ENCODE measurements around the gene CTAG1B. TPM values are rescaled to one million over a fixed set of nuclear protein-coding genes. Genes with fewer than 3 reads are reported as not detected.
"Not testable (repeated sequence)": the region's sequence is repeated elsewhere in the genome, so short reads cannot be mapped to it uniquely, and the experiment has no call there.

Gene CTAG1B
- total RNA-seq, 1 experiment from 2014 or later: not detected

- DNase-seq (ENCODE audit: low spot score): not testable (repeated sequence)
These were observed 9.9 kb upstream of the CTAG1B start for GRCh38 chrX:154628960-154629359.

DNA sequence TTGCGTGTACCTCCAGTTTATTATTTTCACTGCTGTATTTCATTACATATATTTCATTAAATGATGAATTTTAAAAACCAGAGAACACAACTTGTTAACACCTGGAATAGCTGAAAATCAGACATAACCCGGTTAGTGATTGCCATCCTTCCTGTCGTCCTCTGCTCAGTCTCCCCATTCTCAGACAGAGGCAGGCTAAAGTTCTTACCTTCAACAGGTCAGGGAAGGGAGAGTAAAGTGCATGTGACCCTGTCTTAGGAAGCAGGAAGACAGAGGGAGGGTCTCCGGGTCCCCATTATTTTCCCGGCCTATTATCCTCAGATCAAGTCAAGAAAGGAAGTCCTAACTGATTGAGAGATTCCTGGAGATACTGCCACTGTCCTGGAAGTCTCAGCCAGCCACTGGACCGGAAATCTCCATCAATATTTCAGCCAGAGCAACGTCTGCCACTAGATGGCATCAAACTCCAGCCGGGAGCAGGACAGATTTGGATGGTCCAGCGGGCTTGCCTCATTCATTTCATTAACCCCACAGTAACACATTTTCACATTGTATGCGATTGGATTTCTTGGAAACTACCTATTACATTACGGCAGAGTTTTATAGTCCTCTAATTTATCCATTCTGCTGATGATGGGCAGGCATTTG is 1.8 kb upstream of the CTAG1B start:
- not testable (repeated sequence) for DNase-seq (ENCODE audit: low spot score)

DNA sequence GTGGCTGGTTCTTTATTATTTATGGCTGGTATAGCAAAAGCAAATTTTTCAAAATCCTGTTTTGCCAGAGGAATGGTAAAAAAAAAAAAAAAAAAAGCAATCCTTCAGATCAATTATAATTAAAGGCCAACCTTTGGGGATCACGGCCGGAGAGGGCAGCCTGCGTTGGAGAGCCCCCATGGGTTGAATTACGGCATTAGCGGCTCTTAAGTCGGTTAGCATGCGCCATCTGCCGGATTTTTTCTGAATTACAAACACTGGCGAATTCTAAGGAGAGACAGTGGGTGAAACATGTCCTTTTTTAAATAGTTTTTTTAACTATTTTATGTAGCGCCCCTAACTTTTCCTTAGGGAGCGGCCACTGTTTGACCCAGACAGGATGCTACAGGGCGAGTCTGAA is 5.5 kb downstream of the CTAG1B start:
- not testable (repeated sequence) for DNase-seq (ENCODE audit: low spot score)

DNA sequence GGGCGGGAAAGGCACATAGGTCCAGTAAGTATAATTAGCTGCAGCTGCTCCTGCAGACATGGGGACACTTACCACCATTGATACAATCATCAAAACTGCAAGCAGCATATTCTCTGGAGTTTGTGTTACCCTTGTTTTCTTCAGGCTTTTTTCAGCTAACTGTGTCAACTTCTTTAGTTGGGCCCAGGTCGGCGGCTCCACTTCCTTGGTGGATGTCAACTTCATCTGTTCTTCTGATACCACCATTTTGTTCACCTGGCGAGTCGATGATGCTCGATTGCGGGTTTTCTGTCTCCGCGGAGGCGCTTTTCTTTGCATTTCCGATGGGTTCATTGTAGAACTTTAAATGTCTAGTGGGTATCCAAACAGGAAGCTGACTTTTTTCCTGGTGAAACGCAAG is 7.9 kb downstream of the CTAG1B start:
- peak; percentile 0 for DNase-seq (ENCODE audit: low spot score)

- DNase-seq (ENCODE audit: low spot score): not testable (repeated sequence)
These were observed 10.3 kb downstream of the CTAG1B start for GRCh38 chrX:154608823-154609222.

DNA sequence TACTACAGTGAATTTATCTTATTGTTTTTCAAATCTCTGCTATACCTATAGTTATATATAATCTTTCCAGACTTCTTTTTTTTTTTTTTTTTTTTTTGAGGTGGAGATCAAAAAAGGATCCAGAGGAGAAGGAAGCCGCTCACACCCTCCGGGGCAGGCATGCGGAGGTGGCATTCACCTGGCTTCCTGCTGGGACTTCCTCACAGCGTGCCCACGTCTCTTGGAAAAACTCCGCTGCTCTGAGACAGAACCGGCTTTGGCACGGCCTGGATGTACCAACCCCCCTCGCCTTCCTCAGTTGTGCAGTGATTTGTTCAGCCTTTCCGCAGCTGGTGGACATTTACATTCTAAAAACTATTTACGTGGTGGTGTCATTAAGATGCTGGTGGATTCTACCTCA is 11.1 kb downstream of the CTAG1B start:
- DNase-seq (ENCODE audit: low spot score): peak; percentile 0

- peak; percentile 0 for DNase-seq (ENCODE audit: low spot score)
These were observed 11.7 kb downstream of the CTAG1B start for GRCh38 chrX:154607370-154607769.

DNA sequence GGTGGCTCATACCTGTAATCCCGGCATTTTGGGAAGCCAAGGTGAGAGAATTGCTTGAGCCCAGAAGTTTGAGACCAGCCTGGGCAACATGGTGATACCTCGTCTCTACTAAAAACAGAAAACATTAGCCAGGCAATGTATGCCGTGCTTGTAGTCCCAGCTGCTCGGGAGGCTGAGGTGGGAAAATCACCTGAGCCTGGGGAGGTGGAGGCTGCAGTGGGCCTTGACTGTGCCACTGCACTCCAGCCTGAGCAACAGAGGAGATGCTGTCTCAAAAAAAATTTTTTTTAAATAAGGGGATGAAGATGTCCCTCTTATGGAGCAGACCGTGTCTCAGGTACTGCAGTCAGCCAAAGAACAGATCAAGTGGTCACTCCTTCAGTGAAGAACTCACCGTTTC is 13.5 kb downstream of the CTAG1B start:
- DNase-seq (ENCODE audit: low spot score): peak; percentile 0

GRCh38 chrX:154603438-154604430 is 15.3 kb downstream of the CTAG1B start:
- DNase-seq (ENCODE audit: low spot score): no peak

- peak; percentile 0 for DNase-seq (ENCODE audit: low spot score)
These were observed 16.2 kb downstream of the CTAG1B start for GRCh38 chrX:154602766-154603437.

DNA sequence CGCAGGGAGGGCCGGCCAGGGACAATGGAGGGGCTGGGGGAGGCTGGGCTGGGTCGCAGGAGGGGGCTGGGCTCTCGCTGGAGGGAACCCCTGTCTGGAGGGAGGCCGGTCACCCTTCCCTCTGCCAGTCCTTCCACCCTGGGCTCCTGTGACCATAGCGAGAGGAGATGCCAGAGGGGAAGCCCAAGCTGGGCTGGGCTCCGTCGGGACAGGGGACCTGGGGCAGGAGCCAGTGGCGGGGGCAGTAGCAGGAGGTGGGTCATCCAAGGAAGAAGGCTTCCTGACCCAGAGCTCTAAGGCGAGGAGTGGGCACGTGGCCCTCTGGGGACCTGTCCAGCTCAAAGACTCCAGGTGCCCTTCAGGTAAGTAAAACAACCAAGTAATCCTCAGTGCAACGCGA is 16.9 kb downstream of the CTAG1B start:
- peak; percentile 0 for DNase-seq (ENCODE audit: low spot score)

DNA sequence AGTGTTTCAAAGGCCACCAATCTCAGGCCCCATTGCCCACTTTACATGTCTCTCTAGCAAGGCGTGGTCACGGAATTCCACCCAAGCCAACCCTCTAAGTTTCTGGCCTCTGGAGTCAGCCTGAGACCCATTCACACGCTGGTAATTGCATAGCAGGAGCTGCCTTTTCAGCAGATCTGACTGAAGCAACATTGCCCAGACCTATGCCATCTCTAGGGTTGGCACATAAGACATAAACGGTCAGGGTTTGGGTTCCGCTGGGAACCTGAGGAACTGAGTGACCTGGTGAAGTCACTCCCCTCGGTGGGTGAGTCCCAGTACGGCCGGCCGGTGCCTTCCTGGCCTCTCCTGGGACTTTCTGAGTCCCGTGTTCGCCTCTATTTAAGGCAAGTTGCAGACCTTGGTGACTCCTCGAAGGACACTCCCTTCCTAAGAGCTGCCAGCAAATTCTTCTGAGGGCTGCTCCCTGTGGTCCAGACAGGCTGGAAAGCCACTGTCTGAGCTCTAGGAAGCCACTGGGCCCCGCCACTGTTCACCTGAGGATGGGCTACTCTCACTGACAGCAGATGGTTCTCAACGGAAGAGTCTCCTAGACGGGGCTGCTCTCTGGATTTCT is 18.2 kb downstream of the CTAG1B start:
- DNase-seq (ENCODE audit: low spot score): no peak

- peak; percentile 0 for DNase-seq (ENCODE audit: low spot score)
These were observed 19.6 kb downstream of the CTAG1B start for GRCh38 chrX:154599531-154599930.

- DNase-seq (ENCODE audit: low spot score): peak; percentile 0
These were observed 20.4 kb downstream of the CTAG1B start for GRCh38 chrX:154598656-154599055.

DNA sequence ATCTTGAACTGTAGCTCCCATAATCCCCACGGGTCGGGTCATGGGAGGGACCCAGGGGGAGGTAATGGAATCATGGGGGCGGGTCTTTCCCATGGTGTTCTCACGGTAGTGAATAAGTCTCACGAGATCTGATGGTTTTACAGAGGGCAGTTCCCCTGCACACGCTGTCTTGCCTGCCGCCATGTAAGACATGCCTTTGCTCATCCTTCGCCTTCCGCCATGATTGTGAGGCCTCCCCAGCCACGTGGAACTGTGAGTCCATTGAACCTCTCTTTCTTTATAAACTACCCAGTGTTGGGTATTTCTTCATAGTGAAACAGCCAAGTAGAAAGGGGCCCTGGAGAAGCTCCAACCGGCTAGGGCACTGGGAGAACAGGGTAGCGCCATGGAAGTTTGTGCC is 21.9 kb downstream of the CTAG1B start:
- no peak for DNase-seq (ENCODE audit: low spot score)

DNA sequence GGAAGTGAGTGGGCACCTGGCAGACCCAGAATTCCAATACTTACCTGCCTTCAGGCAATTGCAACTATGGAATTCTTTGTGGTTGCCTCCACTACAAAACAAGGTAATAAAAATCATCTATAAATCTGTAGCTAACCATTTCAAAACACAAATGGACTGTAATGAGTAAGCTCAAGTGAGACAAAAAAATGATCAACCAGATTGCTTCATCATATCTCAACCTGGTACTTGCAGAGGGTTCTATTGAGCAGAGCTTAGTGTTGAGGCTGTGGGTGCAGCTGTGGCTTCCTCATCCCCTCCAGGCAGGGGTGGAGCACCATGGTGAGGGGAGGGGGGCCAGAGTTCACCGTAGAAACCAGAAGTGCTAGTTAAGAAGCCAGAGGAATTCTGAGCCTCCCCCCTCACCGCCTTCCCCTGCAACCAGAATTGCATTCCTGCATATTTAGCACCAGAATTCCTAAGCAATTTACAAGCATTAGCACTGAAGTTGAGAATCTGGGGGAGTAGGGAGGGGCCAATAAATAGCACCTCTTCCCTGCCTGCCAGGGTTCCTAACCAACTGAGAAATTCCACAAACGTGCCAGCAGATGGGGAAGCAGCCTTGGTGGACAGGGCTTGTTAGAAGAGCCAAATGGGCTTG is 22.7 kb downstream of the CTAG1B start:
- DNase-seq (ENCODE audit: low spot score): no peak

DNA sequence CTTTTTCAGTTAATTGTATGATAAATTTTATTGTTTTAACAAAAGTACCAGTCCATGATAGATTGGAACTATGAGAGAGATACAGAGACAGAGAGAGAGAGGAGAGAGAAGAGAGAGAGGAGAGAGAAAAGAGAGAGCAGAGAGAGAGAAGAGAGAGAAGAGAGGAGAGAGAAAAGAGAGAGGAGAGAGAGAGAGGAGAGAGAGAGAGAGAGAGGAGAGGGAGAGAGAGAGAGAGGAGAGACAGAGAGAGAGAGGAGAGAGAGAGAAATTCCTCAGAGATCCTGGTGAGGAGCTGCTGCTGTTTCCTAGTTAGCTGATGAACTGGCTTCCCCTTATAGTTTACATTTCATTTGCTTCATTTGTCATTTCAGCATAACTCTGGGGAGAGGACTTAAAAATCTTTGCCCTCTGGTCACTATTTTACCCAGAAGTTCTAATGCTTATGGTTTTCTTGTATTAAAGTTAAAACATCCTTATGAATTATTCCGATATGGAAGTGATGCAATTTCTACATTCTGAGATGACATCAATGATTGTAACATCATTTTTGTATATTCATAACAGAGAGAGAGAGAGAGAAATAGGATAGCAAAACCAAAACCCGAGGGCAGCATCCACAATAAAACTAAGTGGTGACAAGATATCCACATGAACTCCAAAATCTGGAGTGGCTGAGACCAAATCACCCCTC is 23.4 kb downstream of the CTAG1B start:
- DNase-seq (ENCODE audit: low spot score): no peak

DNA sequence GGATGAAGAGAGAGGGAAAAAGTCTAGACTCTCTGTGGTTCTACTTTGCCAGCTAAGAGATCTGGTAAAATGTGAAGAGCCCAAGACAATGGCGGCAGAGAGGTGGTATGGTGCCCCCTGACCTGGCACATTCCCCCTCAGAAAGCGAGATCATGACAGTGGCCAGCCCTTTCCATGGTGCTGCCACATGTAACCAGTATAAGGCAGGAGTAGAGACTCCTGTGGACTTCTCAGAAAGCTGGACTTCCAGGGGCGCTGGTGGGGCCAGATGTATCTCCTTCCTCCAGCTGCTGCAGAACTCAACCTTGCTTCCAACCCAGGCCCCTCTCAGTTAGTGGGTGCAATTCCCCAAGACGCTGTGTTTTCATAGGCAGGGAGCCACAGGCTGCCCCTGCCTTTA is 24.6 kb downstream of the CTAG1B start:
- peak; percentile 0 for DNase-seq (ENCODE audit: low spot score)

DNA sequence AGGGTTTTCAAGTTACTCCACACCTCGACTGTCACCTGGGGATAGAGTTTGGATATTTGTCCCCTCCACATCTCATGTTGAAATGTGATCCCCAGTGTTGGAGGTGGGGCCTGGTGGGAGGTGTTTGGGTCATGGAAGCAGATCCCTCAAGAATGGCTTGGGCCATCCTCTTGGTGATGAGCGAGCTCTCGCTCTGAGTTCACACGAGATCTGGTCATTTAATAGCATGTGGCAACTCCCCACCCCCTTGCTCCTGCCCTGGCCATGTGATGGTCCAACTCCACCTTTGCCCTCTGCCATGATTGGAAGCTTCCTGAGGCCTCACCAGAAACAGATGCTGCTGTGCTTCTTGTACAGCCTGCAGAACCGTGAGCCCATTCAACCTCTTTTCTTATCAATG is 25.9 kb downstream of the CTAG1B start:
- DNase-seq (ENCODE audit: low spot score): peak; percentile 0

DNA sequence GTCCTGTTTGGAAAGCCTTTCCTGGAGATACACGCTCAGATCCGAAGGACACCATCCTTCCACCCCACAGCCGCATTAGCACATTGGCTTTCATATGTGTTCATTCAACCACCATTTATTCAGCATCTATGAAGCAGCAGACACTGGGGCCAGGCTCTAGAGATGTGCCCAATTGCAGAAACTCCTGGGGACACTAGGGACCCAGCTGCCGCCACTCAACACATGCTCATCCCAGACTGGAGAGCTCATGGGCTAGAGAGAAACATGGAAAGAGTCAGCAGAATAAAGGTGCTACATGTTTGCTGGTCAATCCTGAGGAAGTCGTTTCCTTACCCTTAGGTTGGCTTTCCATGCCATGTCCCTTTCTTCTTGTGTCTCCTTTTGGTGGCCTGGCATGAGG is 26.6 kb downstream of the CTAG1B start:
- DNase-seq (ENCODE audit: low spot score): no peak

DNA sequence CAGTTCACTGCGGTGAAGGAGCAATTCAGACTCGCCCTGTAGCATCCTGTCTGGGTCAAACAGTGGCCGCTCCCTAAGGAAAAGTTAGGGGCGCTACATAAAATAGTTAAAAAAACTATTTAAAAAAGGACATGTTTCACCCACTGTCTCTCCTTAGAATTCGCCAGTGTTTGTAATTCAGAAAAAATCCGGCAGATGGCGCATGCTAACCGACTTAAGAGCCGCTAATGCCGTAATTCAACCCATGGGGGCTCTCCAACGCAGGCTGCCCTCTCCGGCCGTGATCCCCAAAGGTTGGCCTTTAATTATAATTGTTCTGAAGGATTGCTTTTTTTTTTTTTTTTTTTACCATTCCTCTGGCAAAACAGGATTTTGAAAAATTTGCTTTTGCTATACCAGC is 28.7 kb downstream of the CTAG1B start:
- not testable (repeated sequence) for DNase-seq (ENCODE audit: low spot score)

Measured in HT-29 (cell line).